Measurements from ENCODE around the gene BICD2.

The BICD2 gene

GRCh38 chr9:92669527-92669889 is 95.1 kb downstream of the BICD2 start:
- H3K4me2 ChIP-seq (ENCODE audit: low read length): peak overlapping the region; percentile 92
- H3K27me3 ChIP-seq (ENCODE audit: control insufficient read depth, insufficient read depth, low read length): no peaks in the 10 kb centered on the region
- H3K36me3 ChIP-seq (ENCODE audit: insufficient read depth, low read length): peaks cover 17% of the 10 kb centered on the region
- peak overlapping the region; percentile 77 for H3K4me3 ChIP-seq (ENCODE audit: low read length)
- peaks cover 18% of the 10 kb centered on the region for H3K4me1 ChIP-seq (ENCODE audit: control insufficient read depth, insufficient read depth, low read length)
- peak overlapping the region; percentile 92 for H3K9ac ChIP-seq (ENCODE audit: low read depth, low read length)
- H3K9me3 ChIP-seq (replicated peaks; ENCODE audit: low read length): no peaks in the 10 kb centered on the region

- H3K4me1 ChIP-seq (ENCODE audit: control insufficient read depth, insufficient read depth, low read length): peaks cover 18% of the 10 kb centered on the region
- H3K9me3 ChIP-seq (replicated peaks; ENCODE audit: low read length): no peaks in the 10 kb centered on the region
- H3K27me3 ChIP-seq (ENCODE audit: control insufficient read depth, insufficient read depth, low read length): no peaks in the 10 kb centered on the region
- H3K36me3 ChIP-seq (ENCODE audit: insufficient read depth, low read length): peaks cover 21% of the 10 kb centered on the region
- H3K9ac ChIP-seq (ENCODE audit: low read depth, low read length): peak overlapping the region; percentile 92
- H3K4me2 ChIP-seq (ENCODE audit: low read length): peak overlapping the region; percentile 92
- H3K4me3 ChIP-seq (ENCODE audit: low read length): peak overlapping the region; percentile 77
Measured at GRCh38 chr9:92668746-92669526, 95.7 kb downstream of the BICD2 start.

GRCh38 chr9:92666912-92667532 is 97.6 kb downstream of the BICD2 start:
- H3K9ac ChIP-seq (ENCODE audit: low read depth, low read length): no peak overlapping the region
- no peak overlapping the region for H3K4me2 ChIP-seq (ENCODE audit: low read length)
- H3K9me3 ChIP-seq (replicated peaks; ENCODE audit: low read length): no peaks in the 10 kb centered on the region
- H3K4me3 ChIP-seq (ENCODE audit: low read length): no peak overlapping the region
- H3K27me3 ChIP-seq (ENCODE audit: control insufficient read depth, insufficient read depth, low read length): no peaks in the 10 kb centered on the region
- peaks cover 18% of the 10 kb centered on the region for H3K4me1 ChIP-seq (ENCODE audit: control insufficient read depth, insufficient read depth, low read length)
- peaks cover 29% of the 10 kb centered on the region for H3K36me3 ChIP-seq (ENCODE audit: insufficient read depth, low read length)

GRCh38 chr9:92666236-92666635 is 98.4 kb downstream of the BICD2 start:
- H3K36me3 ChIP-seq (ENCODE audit: insufficient read depth, low read length): peaks cover 29% of the 10 kb centered on the region
- peaks cover 19% of the 10 kb centered on the region for H3K4me1 ChIP-seq (ENCODE audit: control insufficient read depth, insufficient read depth, low read length)

GRCh38 chr9:92665836-92666235 is 98.8 kb downstream of the BICD2 start:
- no peak overlapping the region for H3K9ac ChIP-seq (ENCODE audit: low read depth, low read length)
- peaks cover 17% of the 10 kb centered on the region for H3K4me1 ChIP-seq (ENCODE audit: control insufficient read depth, insufficient read depth, low read length)
- peaks cover 29% of the 10 kb centered on the region for H3K36me3 ChIP-seq (ENCODE audit: insufficient read depth, low read length)
- H3K4me2 ChIP-seq (ENCODE audit: low read length): no peak overlapping the region
- no peaks in the 10 kb centered on the region for H3K9me3 ChIP-seq (replicated peaks; ENCODE audit: low read length)
- H3K27me3 ChIP-seq (ENCODE audit: control insufficient read depth, insufficient read depth, low read length): no peaks in the 10 kb centered on the region
- H3K4me3 ChIP-seq (ENCODE audit: low read length): no peak overlapping the region

More at GRCh38 chr9:92666236-92666635, 98.4 kb downstream of the BICD2 start:
- H3K9me3 ChIP-seq (replicated peaks; ENCODE audit: low read length): no peaks in the 10 kb centered on the region
- no peak overlapping the region for H3K9ac ChIP-seq (ENCODE audit: low read depth, low read length)
- H3K4me3 ChIP-seq (ENCODE audit: low read length): no peak overlapping the region
- H3K27me3 ChIP-seq (ENCODE audit: control insufficient read depth, insufficient read depth, low read length): no peaks in the 10 kb centered on the region
- H3K4me2 ChIP-seq (ENCODE audit: low read length): no peak overlapping the region

GRCh38 chr9:92664394-92665152 is 100.1 kb downstream of the BICD2 start:
- no peaks in the 10 kb centered on the region for H3K27me3 ChIP-seq (ENCODE audit: control insufficient read depth, insufficient read depth, low read length)
- peaks cover 29% of the 10 kb centered on the region for H3K36me3 ChIP-seq (ENCODE audit: insufficient read depth, low read length)
- no peak overlapping the region for H3K9ac ChIP-seq (ENCODE audit: low read depth, low read length)
- H3K9me3 ChIP-seq (replicated peaks; ENCODE audit: low read length): no peaks in the 10 kb centered on the region
- H3K4me2 ChIP-seq (ENCODE audit: low read length): no peak overlapping the region
- H3K4me3 ChIP-seq (ENCODE audit: low read length): no peak overlapping the region
- H3K4me1 ChIP-seq (ENCODE audit: control insufficient read depth, insufficient read depth, low read length): peaks cover 17% of the 10 kb centered on the region

- H3K9ac ChIP-seq (ENCODE audit: low read depth, low read length): no peak overlapping the region
- no peaks in the 10 kb centered on the region for H3K9me3 ChIP-seq (replicated peaks; ENCODE audit: low read length)
Measured at GRCh38 chr9:92663951-92664350, 100.7 kb downstream of the BICD2 start.

GRCh38 chr9:92663126-92663525 is 101.5 kb downstream of the BICD2 start:
- H3K9ac ChIP-seq (ENCODE audit: low read depth, low read length): no peak overlapping the region
- peaks cover 31% of the 10 kb centered on the region for H3K36me3 ChIP-seq (ENCODE audit: insufficient read depth, low read length)
- peaks cover 10% of the 10 kb centered on the region for H3K4me1 ChIP-seq (ENCODE audit: control insufficient read depth, insufficient read depth, low read length)
- H3K4me3 ChIP-seq (ENCODE audit: low read length): no peak overlapping the region
- no peaks in the 10 kb centered on the region for H3K27me3 ChIP-seq (ENCODE audit: control insufficient read depth, insufficient read depth, low read length)
- no peaks in the 10 kb centered on the region for H3K9me3 ChIP-seq (replicated peaks; ENCODE audit: low read length)
- H3K4me2 ChIP-seq (ENCODE audit: low read length): no peak overlapping the region

More at GRCh38 chr9:92663951-92664350, 100.7 kb downstream of the BICD2 start:
- no peak overlapping the region for H3K4me3 ChIP-seq (ENCODE audit: low read length)
- H3K27me3 ChIP-seq (ENCODE audit: control insufficient read depth, insufficient read depth, low read length): no peaks in the 10 kb centered on the region
- peaks cover 29% of the 10 kb centered on the region for H3K36me3 ChIP-seq (ENCODE audit: insufficient read depth, low read length)
- no peak overlapping the region for H3K4me2 ChIP-seq (ENCODE audit: low read length)
- H3K4me1 ChIP-seq (ENCODE audit: control insufficient read depth, insufficient read depth, low read length): peaks cover 17% of the 10 kb centered on the region

GRCh38 chr9:92661743-92662142 is 102.9 kb downstream of the BICD2 start:
- Histone ChIP-seq H3K4me1 (ENCODE audit: control insufficient read depth, insufficient read depth, low read length) (peaks cover 14% of the 10 kb centered on the region), H3K36me3 (ENCODE audit: insufficient read depth, low read length) (peaks cover 28% of the 10 kb centered on the region)

More at GRCh38 chr9:92661743-92662142, 102.9 kb downstream of the BICD2 start:
- Histone ChIP-seq H3K27me3 (ENCODE audit: control insufficient read depth, insufficient read depth, low read length) (no peaks in the 10 kb centered on the region), H3K9me3 (replicated peaks; ENCODE audit: low read length) (no peaks in the 10 kb centered on the region), H3K4me3 (ENCODE audit: low read length) (no peak overlapping the region), H3K9ac (ENCODE audit: low read depth, low read length) (no peak overlapping the region), H3K4me2 (ENCODE audit: low read length) (no peak overlapping the region)
